GM11168 (cell line): ENCODE results near the gene PCDH9.

Experiments used
- in situ Hi-C: fragments of 300-500 bp; cut with MboI; formaldehyde crosslinking; loops from one replicate; pipeline ENCODE4 v1.12.0; 2022; ENCODE audit warnings: low sequenced_read_pairs; ENCODE audit not compliant: unreplicated experiment

The PCDH9 gene

DNA sequence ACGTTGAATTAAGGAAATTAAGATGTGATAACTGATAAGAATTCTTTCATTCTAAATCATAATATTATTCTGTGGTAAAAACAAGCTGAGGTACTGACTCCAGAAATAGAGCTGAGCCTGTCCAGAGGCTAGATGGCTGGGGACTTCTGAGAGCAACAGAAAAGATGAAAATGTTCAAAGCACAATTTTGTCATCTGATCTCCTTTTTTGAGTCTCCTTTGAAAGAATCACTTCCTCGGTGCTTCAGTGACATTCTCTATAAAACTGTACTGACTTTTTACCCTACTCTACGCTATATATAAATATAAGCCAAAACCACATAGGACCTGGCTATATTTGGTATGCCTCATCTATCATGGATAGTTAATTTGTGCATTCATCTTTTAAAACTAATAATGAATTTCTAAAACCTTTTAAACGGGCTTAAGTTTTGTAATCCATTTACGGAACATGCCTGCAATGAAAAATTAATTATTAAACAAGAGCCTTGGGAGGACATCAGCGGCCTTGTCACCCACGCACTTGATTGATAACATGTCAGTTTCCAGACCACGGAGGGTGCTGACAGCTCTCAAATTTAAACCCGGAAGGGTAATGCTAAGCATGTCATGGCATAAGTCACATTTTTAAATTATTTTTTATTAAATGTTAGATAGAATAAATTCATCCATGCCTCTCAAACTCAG, 235.5 kb downstream of the PCDH9 start:
- in situ Hi-C loops: no loop called here

DNA sequence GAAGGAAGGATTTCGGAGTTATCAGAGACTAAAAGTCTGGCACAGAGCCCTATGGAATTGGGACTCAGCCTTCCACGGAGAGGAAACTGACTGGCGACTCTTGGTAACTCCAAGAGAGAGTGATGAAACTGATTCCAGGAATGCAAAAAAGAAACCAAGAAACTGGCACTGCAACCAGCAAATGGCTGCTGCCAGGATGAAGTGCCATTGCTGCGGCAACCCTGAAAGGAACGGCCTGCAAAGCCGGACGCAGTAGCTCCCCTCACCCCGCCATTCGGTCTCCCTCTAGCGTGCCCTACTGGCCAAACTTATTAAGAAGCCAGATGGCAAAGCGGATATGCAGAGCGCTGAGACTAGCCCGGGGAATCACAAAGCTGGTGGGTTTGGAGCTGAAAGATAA, 236.0 kb downstream of the PCDH9 start:
- in situ Hi-C loops: no loop called here

DNA sequence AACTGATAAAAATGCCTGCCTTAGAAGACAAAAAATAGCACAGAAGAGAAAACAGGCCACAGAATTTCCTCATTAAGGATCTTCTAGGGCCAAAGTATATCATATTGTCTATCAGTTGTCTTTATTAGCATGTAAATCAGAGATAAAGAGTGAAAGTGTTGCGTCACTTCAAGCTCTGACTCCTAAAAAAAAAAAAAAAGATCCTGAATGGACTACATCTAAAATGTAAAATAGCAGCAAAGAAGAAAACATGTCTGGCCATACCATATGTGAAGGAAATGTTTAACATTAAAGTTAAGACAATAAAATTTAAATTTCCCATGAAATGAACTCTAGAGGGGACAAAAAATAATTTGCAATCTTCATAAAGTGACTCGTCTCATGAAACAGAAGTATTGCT, 237.4 kb downstream of the PCDH9 start:
- in situ Hi-C loops: no loop called here

DNA sequence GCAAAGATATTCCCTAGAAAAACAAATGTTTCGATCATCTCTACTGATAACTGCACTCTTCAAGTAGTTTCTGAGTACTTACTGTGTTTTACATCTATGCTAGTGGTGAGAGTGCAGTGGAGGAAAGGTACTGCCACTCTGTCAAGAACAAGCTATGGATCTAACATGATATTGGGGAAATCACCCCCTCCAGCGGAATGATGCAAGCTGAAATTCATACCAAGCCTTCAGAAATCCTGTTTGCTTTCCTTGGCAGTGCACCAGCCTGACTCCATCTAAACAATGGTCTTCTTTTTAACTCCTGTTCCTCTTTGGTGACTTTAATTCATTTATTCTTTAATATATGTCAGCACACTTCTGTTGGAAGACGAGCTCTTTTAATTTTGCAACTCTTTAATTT, 238.0 kb downstream of the PCDH9 start:
- in situ Hi-C loops: no loop called here

DNA sequence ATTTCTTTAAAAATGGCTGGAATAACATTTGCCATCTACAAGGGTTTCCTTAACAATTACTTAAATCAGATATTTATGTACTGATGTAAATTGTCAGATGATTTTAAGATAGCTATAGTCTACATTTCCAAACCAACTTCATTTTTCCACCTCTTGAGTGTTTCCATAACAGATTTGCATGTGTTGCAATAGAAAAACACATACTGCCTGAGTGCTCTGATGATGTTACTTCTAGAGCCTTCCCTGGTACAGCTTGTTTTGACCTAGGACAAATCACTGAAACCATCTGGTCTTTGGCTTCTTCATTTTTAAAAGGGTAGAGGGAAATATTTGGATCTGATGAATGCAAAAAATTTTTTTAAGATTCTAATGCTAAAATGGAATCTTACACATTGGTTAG, 245.9 kb downstream of the PCDH9 start:
- in situ Hi-C loops: no loop called here

DNA sequence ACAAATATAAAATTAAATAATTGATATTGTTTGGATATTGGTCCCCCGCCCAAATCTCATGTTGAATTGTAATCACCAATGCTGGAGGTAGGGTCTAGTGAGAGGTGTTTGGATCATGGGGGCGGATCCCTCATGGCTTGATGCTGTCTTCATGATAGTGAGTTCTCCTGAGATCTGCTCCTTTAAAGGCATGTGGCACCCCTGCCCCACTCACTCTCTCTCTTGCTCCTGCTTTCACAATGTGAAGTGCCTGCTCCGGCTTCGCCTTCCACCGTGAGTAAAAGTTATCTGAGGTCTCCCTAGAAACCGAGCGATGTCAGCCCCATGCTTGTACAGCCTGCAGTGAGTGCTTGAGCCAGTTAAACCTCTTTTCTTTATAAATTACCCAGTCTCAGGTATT, 248.2 kb downstream of the PCDH9 start:
- in situ Hi-C loops: no loop called here

DNA sequence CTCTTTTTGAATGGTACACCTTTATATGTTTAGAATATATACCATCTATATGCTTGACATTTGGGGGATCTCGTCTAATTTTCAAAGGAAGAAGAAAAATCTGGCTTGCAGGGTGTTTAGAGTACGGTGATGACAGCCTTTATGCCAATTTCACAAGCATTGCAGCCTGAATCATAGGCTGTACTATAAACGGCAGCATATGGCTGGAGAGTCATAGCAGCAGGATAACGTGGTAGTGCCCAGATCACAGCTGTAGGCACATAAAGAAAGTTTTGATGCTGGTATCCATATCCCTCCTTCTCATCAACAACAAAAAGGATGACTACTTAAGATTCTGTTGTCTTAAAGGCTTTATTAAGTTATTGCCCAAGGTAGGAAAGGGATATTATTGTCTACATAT, 253.0 kb downstream of the PCDH9 start:
- in situ Hi-C loops: no loop called here

DNA sequence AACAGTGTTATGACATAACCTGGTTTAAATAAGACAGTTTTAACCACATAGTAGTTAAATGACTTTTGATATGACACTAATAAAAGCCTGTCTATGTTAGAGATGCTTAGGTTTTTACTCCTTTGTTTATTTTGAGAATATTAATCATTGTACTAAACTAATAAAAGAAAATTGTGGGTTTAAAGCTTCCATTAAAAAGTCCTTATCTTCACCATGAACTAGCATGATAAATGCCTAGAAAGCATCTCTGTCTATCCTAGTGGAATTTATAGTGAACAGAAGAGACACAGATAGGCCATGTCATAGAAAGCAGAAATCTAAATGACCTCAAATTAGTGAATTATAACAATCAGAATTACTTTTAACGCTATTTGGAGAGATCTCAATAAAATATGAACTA, 255.2 kb downstream of the PCDH9 start:
- in situ Hi-C loops: no loop called here

DNA sequence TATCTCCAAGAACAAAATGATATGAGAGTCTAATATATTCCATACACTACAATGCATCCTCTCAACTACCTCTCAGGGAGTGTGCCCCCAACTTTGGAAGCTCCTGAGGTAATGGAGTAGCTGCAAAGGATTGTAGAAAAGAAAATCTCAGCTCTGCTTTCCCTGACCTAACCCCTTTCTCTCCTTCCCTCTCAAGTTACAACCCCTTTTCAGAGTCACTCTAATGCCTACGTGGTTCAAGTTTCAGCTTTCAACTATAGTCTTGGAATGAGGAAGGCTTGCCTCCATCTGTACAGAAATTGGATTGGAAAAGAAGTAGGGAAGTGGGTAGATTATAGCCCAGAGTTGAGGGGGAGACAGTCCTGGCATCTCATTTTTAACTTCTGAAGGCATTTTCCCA, 256.0 kb downstream of the PCDH9 start:
- in situ Hi-C loops: no loop called here

DNA sequence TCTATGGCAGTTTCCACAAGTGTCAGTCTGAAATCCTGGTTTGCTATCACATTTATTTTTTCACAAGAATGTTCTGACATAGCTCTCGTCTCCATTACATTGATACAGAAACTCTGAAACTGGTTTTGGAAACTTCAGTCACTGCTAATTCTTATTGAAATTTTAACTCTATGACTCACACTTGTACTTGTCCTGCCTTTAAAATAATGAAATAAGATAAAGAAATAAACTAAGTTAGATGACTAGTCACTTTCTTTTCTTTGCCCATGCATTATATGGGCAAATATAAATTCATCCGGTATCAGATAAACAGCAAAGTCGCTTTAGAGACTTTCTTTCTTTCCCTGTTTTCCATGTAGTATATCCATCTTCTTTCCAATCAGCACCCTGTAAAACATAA, 257.5 kb downstream of the PCDH9 start:
- in situ Hi-C loops: no loop called here

DNA sequence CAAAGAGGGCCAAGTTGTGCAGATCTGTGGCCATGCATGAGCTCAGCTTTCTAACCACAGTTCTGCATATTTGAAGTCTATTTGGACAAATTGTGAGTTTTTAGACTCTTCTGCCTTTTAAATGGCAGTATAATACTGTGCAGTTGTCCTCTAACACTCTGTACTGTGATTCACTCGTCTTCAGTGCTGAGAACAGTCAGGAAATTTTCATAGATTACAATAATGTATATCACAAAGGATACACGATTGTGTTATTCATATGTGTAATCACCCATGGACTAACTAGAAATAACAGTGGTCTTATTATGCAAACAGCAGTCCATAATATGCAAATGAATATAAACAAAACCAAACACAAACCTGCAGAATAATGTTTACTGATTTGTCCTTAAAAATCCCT, 259.1 kb downstream of the PCDH9 start:
- in situ Hi-C loops: no loop called here

DNA sequence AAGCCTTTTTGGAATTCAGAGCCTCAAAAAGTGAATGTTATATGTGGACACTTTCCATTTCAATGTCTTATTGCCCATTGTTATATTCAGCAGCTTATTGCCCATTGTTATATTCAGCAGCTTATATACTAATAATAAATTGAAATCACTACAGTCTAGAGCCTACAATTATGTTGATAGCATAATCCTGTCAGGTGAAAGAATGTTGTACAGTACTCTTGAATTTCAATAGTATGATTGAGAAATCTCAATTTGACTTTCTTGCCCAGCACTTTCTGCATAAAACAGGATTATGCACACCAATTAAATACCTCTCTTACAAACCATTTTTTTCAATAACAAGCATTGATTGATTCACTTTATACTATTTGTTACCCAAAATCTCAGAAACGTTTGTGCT, 260.8 kb downstream of the PCDH9 start:
- in situ Hi-C loops: no loop called here

DNA sequence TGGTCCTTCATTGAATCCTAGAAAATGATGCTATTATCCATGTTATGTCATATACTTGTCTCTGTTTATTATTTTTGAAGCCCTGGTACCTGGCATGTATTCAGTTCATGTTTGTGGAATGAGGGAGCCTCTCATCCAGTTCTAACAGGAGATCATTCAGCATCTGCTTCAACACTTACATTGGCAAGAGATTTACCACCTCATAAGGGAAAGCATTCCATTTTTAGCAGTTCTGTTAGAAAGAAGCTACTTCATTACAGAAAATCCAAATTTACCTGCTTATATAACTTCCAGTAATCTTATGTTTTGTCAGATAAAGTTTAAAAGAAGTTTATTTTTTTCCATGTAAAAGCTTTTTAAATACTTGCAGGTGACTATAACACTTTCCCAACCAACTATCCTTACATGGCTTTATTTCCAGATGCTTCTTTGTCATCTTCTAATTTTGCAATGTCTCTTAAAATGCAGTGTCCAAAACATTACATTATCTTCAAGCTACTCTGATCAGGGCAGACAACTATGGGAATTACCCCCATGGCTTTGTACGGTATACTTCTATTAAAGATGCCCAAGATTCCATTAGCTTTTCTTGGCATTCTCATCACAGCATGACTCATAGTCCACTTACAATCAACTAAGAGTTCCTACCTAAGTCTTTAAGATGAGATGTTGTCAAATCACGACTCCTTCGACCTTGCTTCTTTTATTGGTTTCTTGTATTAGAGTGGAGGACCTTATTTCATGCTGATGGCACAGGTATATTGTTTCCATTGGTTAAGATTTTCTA, 262.1 kb downstream of the PCDH9 start:
- in situ Hi-C loops: no loop called here

DNA sequence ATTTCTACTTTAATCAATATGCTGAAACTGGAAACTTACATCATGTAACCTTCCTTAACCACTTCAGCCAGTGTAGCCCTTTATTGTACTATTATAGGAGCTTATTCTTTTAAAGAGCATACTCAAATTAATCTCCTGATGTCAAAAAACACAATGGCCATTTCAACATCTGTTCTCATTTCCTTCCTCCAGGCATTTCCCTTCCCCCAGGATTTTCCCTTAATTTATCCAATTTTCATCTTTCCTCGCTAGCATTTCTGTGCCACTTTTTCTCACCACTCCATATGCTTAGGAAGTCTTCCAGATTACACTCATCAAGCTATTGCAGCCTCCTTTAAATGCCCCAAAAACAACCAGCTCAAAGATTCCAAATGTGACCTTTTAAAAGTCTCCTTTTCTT, 265.0 kb downstream of the PCDH9 start:
- in situ Hi-C loops: no loop called here

DNA sequence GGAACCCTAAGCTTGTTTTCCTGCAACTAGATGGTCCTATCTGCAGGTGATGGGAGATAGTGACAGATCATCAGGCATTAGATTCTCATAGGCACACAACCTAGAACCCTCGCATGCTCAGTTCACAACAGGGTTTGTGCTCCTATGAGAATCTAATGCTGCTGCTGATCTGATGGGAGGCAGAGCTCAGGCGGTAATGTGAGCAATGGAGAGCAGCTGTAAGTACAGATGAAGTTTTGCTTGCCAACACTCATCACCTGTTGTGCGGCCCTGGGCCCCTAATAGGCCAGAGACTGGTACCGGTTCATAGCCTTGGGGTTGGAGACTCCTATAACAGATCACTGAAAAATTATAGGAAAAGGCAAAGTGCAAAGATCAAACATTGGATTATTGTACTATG, 267.2 kb downstream of the PCDH9 start:
- in situ Hi-C loops: no loop called here

DNA sequence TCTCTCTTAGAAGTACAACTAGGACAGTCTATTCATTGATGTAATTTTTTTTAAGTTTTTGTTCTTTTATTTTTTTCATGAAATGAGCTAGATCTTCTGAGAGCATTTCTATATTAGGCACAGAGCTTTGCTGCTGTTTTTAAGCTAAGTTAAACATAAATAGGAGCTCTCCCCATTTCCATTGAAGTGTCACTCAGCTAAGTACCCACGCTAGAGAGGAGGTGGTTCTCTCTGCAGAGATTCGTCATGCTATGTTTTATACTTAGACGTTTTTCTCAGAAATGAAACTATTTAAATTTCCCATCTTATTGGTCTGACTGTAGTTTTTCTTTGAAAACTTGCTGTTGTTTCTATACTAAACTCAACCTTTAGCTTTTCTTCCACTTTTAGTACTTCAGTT, 271.5 kb downstream of the PCDH9 start:
- in situ Hi-C loops: no loop called here

DNA sequence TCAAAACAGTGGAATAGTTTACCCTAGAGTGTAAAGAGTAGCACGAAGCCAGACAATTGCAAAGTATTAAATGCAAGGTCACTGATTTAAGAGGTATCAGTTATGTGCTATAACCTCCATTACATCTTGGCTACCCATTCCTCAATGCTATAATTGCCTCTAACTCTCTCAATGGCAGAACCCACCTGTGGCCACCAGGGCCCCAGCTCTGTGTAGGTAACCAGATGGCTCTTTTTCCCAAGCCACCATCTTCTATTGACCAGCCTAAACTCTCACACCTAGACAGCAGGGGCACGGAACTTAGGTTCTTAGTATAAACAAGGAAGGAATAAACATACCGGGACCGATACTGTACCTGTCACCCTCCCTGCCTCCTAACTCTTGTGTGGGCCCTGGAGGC, 277.6 kb downstream of the PCDH9 start:
- in situ Hi-C loops: no loop called here

DNA sequence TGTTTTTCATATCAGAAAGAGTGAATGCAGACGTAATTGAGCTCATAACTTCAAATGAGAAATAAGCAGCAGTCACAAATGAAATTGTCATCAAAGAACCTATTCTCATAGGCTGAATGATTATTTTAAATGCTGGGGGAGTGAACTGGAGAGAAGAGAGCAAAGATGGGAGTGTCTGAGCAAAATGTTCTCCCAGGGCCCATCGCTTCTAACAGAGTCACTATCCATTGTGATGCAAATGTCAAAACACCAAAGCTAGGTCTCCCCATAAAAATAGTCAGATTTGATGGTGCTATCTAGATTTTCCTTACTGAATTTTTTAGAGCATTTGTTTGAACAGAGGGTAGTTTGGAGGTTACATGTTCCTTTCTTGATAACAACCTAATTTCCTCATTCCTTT, 278.7 kb downstream of the PCDH9 start:
- in situ Hi-C loops: no loop called here

DNA sequence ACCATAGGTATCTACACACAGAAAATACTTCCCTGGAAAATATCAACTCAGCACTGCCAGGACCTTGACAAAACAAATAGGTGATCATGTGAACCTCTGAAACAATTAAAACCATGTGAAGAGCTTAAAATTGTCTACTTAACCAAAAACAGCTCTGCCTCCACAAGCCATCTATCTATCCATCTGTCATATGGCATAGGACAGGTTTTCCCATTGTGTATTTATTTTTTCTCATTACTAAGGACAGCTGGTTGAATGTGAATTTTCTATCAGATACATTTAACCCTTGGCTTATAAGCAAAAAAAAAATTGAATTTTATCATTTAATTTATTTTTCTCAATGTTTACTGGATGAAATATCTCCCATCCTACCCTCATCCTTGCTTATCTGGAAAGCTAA, 279.5 kb downstream of the PCDH9 start:
- in situ Hi-C loops: no loop called here

DNA sequence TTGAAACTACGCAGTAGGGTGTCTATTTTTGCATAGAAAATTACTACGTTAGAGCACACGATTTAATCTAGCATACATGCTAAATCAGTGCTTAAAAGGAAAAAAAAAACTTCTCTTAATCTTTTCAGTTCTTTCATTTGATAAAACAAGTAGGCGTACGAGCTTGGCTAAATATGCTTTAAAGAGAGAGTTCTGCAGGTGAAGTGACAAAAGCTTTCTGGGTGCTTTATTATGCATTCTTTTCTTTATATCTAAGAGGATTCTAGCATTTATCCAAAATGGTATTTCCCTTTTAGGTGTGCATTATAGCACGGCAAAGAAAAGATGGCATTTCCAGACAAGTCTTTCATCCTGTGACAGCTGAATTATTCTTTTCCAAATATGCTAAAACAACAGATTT, 281.2 kb downstream of the PCDH9 start:
- in situ Hi-C loops: no loop called here

DNA sequence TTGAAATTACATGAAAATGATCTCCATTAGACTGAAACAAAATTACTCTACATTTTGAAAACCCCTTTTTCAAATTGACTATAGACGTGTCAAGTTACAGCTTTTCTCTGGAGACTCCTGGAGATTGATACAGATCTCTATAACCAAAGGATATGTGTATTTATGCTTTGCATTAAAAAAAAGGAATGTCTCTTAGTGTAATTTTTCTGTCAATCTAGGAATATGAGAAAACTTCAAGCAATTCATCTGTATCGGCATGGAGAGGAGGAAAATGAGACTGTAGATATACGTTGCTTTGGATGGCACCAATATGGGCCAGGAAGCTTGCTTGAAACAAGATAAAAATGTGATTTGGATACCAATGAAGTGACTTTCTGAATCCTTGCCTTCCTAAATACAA, 286.6 kb downstream of the PCDH9 start:
- in situ Hi-C loops: no loop called here

DNA sequence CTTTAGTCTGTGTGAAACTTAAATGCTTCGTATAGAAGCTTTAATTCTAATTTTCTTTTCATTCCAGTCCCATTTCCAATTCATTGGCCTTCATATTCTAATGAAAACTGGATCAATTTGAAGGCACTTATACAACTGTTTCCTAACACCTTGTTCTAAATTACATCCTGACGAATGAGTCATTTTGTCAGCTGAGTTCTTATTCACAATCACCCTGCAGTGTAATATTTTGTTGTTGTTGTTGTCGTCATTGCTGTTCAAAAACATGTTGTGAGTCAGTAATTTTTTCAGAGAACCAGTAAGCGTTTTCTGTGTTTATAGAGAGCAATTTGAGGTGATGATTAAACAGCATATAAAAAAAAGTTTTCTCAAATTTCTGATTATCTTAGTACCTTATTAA, 290.0 kb downstream of the PCDH9 start:
- in situ Hi-C loops: no loop called here
